ENCODE results near the gene TTLL8. TPM values are rescaled to one million over a fixed set of nuclear protein-coding genes. Genes with fewer than 3 reads are reported as not detected.
A peak's percentile ranks its signal among the peaks of the same experiment; 100 is the strongest.

The TTLL8 gene
- total RNA-seq, 1 experiment from 2014 or later, result not detected

- Mint-ChIP-seq H3K27me3 (ENCODE audit: low read depth) (peaks cover 41% of the 10 kb centered on the region), H3K4me3 (peak overlapping the region; percentile 60 to 83), H3K36me3 (ENCODE audit: insufficient read depth in 1 of 3, low read depth in 3 of 3) (no peaks in the 10 kb centered on the region), H3K4me1 (peaks cover 9 to 12% of the 10 kb centered on the region in 2 experiments), H3K27ac (no peak overlapping the region), H3K9me3 (no peaks in the 10 kb centered on the region)
- H2BK12ac ChIP-seq (ENCODE audit: insufficient read length, low read depth, low read length), result no peak overlapping the region
- no peak overlapping the region for H2BK20ac ChIP-seq (ENCODE audit: low read depth, low read length, poor library complexity, severe bottlenecking)
- no peak overlapping the region for H3K9ac ChIP-seq (ENCODE audit: extremely low read depth, insufficient read length, low read length)
- H4K5ac ChIP-seq (ENCODE audit: insufficient read length, low read depth, low read length), result no peak overlapping the region
- no peaks in the 10 kb centered on the region; the same call in 1 of the 2 replicates for H3K4me1 ChIP-seq (ENCODE audit: insufficient read depth, low read length)
- no peak overlapping the region for H2AK5ac ChIP-seq (ENCODE audit: insufficient read length, low read length)
- no peak overlapping the region for H2AFZ ChIP-seq (ENCODE audit: low read length)
- no peak overlapping the region for H4K8ac ChIP-seq (replicated peaks; ENCODE audit: insufficient read length, low read depth, low read length)
- H3K27ac ChIP-seq (ENCODE audit: insufficient read length, low read depth, low read length), result no peak overlapping the region
- WGBS (ENCODE audit: extremely low coverage, insufficient read length, low lambda C conversion rate), result no CpG with 5 or more reads among the region's 31 CpGs
- no peak overlapping the region for H4K91ac ChIP-seq (ENCODE audit: insufficient read length, low read depth, low read length)
- no peaks in the 10 kb centered on the region for H3K9me3 ChIP-seq (ENCODE audit: control insufficient read depth, low read depth, low read length)
- H3K18ac ChIP-seq (ENCODE audit: insufficient read length, low read depth, low read length), result no peak overlapping the region
- H3K27me3 ChIP-seq (ENCODE audit: insufficient read depth, low read length), result no peaks in the 10 kb centered on the region; the same call in 1 of the 2 replicates
- no peaks in the 10 kb centered on the region for H3K79me1 ChIP-seq (ENCODE audit: insufficient read depth, low read depth, low read length, poor library complexity, severe bottlenecking)
- H3K4me2 ChIP-seq (ENCODE audit: insufficient read depth, insufficient read length, low read length), result peak overlapping the region; percentile 83
- H3K79me2 ChIP-seq (ENCODE audit: insufficient read depth, low read length), result no peaks in the 10 kb centered on the region
- no peak overlapping the region for H3K23ac ChIP-seq (ENCODE audit: insufficient read length, low read depth, low read length)
- no peak overlapping the region for H3K14ac ChIP-seq (ENCODE audit: insufficient read depth, low read length)
- H2BK15ac ChIP-seq (ENCODE audit: low read depth, low read length), result no peak overlapping the region
- TF ChIP-seq CTCF (conservative IDR thresholded peaks at IDR 0.05), result peak; percentile 55
- H3T11ph ChIP-seq (ENCODE audit: low read length), result no peak overlapping the region
- H3K4ac ChIP-seq (ENCODE audit: low read depth, low read length), result no peak overlapping the region
- H4K20me1 ChIP-seq (ENCODE audit: control insufficient read depth, insufficient read depth, insufficient read length), result no peaks in the 10 kb centered on the region
- no peak overlapping the region for H2BK5ac ChIP-seq (ENCODE audit: insufficient read length, low read length)
- peaks cover 10% of the 10 kb centered on the region for H3K23me2 ChIP-seq (ENCODE audit: insufficient read length, low read depth, low read length, poor library complexity, severe bottlenecking)
- no peak overlapping the region for H2BK120ac ChIP-seq (ENCODE audit: low read depth, low read length, poor library complexity, severe bottlenecking)
- peak; percentile 74 for DNase-seq
- H3K56ac ChIP-seq (ENCODE audit: insufficient read length, low read depth, low read length), result no peak overlapping the region
Observed at GRCh38 chr22:50058906-50059880, 1.1 kb upstream of the TTLL8 start.
